HG02870 (cell line): Measurements from ENCODE around the gene ZNF792.
"Not testable (repeated sequence)": the region's sequence is repeated elsewhere in the genome, so short reads cannot be mapped to it uniquely, and the experiment has no call there.

ENCODE experiments used
- ATAC-seq: cut with Tn5 transposase; IDR thresholded peaks from one replicate; pipeline ENCODE4 v1.9.1; 2021; ENCODE audit warnings: mild to moderate bottlenecking, moderate library complexity; ENCODE audit not compliant: unreplicated experiment

Gene ZNF792

DNA sequence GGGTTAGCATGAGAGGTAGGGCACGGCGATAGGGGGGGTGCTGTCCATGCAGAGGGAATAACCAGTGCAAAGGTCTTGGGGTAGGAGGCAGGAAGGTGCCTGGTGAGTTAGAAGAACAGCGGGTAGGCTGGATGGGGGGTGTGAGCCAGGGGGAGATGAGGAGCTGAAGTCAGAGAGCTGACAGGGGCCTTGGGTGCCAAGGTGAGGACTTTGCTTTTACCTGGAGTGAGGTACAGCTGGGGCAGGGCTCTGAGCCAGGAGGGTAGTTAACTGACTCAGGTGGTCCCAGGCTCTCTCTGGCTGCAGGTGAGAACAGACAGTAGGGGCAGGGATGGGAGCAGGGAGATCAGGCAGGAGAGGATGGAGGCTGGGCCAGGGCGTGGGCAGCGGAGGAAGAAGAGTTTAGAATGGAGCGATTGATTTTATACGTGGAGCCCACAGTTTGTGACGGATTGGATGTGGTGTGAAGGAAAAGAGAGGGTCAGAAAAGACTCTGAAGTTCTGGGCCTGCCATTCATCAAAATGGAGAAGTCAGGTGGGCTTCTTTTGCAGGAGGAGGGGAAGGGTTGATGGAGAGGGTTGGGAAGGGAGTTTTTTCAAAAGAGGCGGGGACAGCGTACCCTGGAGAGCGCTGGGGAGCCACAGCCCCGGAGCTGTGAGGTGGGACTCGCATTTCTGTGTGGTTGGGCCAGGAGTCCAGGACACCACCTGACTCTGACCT, 34.9 kb upstream of the ZNF792 start:
- no peak for ATAC-seq

DNA sequence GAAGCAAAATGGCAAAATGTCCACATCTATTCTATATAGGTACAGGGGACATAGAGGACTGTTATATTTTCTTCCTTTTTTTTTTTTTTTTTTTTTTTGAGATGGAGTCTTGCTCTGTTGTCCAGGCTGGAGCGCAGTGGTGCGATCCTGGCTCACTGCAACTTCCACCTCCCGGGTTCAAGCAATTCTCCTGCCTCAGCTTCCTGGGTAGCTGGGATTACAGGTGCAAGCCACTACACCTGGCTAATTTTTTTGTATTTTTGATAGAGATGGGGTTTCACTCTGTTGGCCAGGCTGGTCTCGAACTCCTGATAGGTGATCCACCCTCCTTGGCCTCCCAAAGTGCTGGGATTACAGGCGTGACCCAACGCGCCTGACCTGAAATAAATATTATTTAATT, 34.2 kb upstream of the ZNF792 start:
- not testable (repeated sequence) for ATAC-seq

DNA sequence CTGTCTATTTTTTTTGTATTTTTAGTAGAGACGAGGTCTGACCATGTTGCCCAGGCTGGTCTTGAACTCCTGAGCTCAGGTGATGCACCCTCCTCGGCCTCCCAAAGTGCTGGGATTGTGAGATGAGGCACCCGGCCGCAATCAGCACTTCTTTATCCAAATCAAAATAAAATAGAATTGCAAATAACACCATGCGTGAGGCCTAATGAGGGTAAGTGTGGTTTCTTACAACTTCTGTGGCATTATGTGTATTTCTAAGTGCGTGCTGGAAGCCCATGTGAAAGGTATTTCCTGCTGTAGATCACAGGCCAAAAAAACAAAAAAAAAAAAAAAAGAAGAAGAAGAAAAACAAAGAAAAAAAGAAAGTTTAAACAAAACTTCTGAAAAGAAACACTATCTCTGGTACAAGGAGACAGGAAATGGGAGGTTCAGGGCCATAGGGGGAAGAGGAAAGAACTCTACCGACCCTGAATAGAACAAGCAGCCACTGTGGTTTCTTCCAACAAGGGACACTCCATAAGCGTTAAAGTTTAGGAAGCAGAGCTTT, 33.1 kb upstream of the ZNF792 start:
- no peak for ATAC-seq

DNA sequence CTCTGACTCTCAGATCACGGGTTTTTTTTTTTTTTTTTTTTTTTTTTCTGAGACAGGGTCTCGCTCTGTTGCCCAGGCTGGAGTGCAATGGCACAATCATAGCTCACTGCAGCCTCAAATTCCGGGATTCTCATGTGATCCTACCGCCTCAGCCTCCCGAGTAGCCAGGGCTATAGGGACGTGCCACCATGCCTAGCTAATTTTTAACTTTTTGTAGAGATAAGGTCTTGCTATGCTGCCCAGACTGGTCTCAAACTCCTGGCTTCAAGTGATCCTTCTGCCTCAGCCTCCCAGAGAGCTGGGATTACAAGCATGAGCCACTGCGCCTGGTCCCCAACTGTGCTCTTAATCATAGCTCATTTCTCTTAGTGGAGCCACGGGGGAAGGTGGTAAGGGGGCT, 31.5 kb upstream of the ZNF792 start:
- no peak for ATAC-seq

DNA sequence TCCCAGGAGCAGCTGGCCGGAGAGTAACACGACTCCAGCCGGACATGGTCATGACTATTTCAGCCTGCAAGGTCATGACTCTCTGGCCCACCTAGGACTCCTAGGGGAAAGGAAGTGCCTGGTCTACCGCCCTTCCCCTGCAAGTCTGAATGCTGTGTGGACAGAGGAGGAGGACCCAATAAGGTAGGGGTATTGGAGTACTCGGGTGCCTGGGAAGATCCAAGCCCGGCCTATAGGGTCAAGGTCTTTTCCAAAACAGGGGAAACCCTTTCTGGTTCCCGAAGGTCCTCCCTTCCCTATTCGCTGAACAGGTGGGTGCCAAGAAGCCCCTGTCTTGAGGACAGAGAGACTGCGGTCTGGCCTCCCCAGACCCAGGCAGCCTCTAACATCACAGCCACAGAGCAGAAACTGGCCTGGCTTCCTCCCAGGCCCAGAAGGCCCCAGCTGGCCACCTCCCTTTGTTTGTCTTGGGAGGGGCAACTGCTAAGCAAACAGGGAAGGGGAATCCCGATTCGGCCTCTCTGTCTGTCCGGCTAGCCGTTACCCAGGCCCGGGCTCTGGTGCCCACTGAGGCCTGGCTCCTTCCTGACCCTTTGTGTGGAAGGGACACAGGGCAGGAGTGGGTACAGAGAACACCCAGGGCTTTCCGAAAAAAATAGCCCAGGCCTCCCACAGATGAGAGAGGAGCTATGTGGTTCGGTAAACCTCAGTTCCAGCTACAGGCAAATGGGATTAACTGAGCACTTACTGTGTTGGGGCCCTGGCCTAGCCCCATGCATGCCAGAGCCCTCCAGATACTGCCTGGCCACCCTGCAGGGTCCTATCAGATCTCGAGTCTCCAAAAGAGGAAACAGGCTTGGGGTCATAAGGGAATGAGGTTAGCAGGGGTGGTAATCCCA, 30.9 kb upstream of the ZNF792 start:
- no peak for ATAC-seq

DNA sequence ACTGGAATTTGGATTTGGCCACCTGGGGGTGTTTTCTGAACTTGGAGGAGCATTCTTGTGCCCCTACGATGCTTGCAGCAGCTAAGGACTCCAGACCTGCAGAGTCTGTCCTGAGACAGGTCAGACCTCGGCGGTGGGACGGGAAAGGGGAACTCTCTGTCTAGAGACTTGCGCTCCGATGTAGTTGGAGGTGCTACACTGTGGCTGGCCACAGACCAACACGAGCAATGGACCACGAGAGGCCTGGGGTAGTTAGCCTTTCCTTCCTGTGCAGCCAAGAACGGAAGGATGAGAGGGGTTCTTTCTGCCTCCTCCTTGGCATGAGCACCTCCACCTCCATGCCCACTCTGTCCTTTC, 30.2 kb upstream of the ZNF792 start:
- no peak for ATAC-seq

DNA sequence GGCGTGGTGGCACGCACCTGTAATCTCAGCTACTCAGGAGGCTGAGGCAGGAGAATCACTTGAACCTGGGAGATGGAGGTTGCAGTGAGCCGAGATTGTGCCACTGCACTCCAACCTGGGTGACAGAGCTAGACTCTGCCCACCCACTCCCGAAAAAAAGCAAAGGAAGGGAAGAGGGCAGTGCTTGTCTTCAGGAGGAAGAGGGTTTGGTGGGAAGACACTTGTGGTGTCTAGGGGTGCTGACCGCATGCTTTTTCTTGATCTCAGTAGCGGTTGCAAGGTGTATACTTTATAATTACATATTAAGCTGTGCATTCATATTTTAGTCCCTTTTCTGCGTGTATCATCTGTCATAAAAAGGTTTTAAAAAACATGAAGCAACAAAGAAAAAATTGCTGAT, 28.6 kb upstream of the ZNF792 start:
- not testable (repeated sequence) for ATAC-seq

DNA sequence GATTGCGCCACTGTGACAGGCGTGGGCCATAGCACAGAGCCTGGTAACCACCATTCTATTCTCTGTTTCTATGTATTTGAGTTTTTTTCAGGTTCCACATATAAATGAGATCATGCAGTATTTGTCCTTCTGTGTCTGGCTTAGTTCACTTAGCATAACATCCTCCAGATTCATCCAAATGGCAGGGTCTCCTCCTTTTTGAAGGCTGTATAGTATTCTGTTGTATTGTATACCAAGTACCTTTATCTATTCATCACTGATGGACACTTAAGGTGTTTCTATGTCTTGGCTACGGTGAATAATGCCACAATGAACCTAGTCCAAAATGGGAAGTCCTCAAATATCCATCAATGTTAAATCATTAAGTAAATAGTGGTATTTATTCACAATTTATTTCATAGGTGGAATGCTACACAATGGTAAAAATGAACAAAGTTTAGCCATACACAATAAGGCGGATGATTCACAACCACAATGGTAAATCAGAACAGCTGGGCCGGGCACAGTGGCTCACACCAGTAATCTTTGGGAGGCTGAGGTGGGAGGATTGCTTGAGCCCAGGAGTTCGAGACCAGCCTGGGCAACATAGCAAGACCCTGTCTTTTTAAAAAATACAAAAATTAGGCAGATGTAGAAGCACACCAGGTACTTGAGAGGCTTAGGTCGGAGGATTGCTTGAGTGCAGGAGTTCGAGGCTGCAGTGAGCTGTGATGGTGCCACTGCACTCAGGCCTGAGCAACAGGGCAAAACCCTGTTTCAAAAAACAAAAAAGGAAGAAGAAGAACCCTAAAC, 27.7 kb upstream of the ZNF792 start:
- ATAC-seq: no peak

DNA sequence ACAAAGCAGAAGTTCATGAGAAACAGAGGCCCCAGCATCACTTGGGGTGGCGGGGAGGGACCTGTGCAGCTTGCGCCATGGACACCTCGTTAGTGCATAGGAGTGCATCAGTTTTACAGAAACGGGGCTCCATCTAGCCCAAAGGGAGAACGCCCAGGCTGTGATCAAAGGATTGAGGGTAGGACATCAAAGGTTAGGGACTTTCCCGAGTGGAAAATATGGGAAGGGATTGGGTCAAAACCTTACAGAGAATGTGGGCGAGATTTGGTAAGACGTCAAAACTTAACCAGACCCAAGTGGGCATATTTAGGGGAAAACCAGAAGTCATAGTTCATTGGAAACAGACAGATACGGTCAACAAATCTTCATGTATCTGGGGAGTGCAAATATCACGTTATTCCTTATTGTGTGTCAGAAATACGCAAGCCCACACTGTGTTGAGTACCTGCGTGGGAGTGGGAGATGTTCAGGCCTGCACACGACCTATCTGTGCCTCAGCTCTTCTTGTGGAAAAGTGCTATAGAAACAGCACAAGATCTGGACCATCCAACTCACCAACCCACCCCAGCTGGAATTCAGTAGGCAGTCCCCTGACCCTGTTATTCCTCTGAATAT, 26.7 kb upstream of the ZNF792 start:
- ATAC-seq: no peak

DNA sequence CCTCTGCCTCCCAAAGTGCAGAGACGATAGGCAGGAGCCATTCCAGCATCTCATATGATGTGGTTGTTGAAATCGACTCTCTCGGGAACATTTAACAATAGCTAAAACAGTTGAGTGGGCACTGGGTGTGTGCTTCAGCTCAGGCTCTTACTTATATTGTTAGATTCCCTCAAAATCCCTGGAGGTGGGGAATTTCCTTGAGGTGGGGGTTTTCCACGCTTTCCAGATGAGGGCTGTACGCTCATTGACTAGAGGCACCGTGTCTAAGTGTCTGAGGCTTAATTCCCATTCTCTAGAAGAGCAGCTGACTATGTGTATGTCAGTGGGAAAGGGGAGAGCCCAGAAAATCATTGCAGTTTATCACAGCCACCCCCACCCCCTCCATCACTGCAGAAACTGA, 25.3 kb upstream of the ZNF792 start:
- ATAC-seq: no peak

DNA sequence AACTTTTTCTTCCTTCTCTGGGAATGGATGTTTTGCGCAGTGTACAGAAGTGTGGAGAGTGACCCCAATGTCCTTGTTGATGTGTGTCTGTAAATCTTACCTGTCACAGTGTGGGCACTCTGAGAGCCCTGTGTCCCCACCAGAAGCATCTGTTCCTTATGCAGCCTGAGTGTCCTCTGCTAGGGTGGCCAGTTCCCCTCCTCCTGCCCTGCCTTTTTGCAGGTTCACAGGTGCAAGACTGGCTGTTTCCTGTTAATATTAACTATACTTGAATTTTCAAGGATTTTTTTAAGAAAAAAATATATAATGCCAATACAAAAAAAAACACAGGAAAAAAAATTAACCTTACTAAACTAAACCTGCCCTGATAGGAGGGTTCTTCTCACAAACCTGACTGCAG, 24.1 kb upstream of the ZNF792 start:
- no peak for ATAC-seq

DNA sequence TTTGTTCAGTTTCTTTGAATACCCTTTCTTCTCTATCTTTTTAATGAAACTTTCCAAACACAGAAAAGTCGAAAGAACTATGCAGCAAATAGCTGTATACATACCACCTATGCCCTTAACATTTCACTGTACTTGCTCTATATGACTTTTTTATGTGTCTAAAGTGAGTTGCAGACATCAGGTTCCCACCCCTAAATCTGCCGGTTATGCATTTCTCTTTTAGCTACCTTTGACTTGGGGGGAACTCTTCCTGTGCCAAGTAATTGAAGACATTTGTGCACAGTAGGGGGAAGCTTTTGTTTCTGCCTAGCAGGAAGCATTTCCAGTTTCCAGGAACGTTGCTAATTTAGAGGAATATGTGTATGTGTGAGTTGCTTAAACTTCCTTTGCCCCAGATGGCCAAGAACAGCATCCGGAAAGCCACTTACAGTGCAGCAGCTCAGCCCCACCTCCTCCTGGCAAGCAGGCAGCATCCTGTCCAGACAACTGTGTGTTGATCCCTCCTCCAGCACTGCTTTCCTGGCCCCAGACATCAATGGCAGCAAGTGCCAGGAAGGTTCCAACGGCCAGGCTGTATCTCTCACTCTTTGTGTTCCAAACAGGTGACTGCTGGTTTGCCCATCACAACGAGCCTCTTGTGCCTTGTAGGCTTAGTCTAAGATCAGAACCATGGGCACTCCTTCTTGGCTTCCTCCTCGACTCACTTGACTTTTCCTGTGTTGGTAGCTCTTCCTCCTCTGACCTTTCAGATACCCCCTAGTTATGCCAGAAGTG, 21.4 kb upstream of the ZNF792 start:
- ATAC-seq: no peak

DNA sequence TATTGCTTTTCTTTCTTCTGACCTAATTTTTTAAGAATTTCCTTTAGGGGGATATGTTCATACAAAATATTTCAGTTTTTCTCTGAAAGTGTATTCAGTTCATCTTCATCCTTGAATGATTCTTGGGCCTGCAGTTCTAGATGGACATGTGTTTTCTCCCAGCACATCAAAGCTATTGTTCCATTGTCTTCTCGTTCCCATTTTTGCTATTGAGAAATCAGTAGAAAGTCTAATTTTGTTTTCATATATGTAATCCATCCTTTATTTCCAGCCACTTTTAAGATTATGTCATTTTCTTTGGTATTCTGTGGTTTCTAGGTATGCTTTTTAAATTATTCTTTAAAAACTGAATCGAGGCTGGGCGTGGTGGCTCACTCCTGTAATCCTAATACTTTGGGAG, 20.3 kb upstream of the ZNF792 start:
- ATAC-seq: no peak

DNA sequence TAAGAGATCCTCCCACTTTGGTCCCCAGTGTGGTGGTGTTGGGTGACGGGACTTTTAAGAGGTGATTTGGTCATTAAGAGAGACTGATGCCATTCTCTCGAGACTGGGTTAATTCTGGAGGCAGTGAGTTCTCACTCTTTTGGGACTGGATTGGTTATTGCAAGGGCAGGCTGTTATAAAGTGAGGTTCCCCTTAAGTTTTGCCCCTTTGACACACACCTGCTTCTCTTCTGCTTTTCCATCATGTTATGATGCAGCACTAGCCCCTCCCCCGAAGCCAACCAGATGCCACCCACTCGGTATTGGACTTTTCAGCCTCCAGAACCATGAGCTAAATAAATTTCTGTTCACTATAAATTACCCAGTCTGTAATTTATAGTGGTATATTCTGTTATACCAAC, 19.8 kb upstream of the ZNF792 start:
- no peak for ATAC-seq

DNA sequence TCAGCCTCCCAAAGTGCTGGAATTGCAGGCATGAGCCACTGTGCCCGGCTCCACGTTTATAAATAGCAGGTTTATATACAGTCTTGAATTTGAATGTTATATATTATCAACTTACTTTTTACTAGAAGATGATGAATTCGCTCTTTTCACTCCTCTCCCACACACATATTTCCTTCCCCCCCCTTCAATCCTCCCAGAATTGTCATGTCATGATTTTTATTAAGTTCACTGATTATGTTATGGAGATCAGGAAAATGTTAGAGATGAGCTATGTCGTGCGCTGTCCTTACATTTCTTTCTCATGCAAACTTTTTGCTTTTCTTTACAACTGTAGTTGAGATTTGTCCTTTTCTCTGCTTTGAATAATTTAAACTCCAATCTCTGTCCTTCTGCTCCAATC, 18.2 kb upstream of the ZNF792 start:
- no peak for ATAC-seq

DNA sequence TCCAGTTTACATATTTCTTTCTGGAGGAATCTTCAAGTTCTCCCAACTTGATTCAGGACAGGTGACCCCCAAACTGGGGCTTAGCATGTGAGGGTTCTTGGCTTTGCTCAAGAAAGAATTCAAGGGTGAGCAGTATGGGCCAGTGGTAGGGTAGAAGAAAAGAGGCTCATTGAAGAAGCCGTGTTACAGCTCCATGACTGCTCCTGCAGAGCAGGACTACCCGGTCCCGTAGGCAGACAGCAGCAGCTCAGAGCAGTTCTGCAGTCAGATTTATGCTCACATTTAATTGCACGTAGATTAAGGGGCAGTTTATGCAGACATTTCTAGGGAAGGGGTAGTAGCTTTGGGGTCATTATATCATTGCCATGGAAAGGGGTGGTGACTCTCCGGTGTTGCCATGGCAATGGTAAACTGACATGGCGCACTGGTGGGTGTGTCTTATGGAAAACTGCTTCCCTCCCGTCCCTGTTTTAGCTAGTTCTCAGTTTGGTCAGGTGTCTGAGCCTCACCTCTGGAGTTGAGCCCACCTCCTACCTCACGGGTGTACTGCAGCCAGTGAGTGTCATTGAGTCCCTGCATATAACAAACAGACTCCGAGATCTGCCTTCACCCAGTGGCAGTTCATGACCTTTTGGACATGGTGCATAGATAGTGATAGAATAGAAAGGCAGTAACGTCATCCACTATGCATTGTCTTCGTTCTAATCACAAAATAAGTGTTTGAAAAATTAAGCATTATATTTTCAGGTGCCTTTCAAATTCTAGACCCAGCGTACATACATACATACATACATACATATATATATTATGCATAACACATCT, 16.0 kb upstream of the ZNF792 start:
- no peak for ATAC-seq

DNA sequence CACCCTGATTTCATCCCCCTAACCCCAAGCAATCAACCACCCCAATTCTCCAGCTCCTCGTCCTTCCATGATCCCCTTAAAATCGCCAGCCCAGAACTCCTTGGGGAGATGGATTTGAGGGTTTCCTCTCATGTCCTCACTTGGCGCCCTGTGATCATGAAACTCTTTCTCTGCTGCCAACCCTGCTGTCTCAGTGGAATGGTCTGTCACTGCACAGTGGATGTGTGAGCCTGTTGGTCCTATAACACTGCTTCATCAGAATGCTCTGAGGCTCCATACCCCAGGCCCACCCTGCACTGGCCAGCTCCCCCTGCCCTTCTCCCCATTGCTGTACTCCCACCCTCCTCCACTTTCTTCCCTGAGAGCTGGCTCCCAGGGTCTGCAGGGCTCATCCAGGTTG, 12.6 kb upstream of the ZNF792 start:
- ATAC-seq: no peak

DNA sequence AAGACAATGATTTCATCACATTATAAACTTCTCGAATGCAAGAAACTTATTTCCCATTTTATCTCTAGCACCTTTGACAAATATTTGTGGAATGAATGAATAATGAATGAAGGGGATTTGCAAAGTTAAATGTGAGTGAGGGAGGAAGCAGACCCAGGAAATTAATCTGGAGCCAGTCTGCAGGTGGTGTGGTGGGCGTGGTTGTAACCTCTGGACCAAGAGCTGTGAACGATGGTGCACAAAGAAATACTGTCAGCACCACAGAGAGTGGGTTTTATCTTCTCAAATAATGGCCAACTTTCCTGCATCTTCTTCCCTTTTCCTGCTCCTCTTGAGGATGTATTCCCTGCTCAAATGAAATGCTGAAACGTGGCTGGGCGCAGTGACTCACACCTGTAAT, 11.0 kb upstream of the ZNF792 start:
- no peak for ATAC-seq

DNA sequence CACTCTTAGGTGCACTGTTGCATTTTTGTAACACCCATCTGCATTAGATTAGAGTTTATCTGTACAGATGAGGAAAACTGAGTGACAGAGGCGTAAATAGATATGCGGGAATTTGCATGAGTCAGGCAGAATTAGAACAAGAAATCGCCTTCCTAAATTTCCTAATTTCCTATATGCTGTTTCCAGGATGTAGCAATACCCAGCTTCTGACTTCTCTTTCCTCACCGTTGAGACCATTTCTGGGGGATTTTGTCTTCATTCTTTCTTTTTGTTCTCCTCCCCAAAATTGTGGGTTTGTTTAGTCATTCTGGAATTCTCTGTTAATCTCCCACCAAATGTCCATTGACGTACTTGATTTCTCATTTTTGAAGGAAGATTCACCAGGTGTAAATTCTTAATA, 10.6 kb upstream of the ZNF792 start:
- no peak for ATAC-seq
